ENCODE data around the gene DGKG. TPM values are rescaled to one million over a fixed set of nuclear protein-coding genes. Genes with fewer than 3 reads are reported as not detected.

DGKG gene
- total and polyA plus RNA-seq, 2 of the 8 experiments (the other 6 are each of a cell fraction or from before 2014, with no cell fraction given) = 0.30 to 0.48 TPM

DNA sequence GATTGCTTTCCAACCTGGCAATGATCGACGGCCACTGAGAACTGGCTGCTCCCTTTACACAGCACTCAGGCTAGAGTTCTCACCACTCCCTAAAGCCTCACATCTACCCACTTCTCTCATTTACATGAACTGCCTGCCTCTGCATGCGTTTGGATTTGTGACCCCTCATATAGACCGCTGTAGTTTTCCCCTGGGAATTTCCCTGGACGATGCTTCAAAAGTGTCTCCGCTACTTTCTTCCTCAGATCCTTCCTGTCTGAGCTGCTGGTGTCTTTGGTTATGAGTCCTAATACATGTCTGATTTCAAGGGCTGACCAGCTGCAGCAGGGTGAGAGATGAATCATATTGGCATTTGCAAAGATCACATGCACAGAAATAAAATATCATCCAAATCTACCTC lies 136.4 kb downstream of the DGKG start:
- Histone ChIP-seq H3K56ac (replicated peaks; ENCODE audit: insufficient read length, low read depth, low read length) (no peak overlapping the region), H3K4me1 (replicated peaks in 1 of 4; ENCODE audit: control insufficient read depth in 3 of 4, insufficient read depth in 4 of 4, low read length in 3 of 4) (peaks cover 0 to 6% (median 0%) of the 10 kb centered on the region in 4 experiments; a peak in 1 of 7 replicates), H2BK20ac (ENCODE audit: low read length) (no peak overlapping the region), H3K79me2 (ENCODE audit: control insufficient read depth in 1 of 2, insufficient read depth in 2 of 2, low read length in 2 of 2) (no peaks in the 10 kb centered on the region), H3K79me1 (ENCODE audit: low read depth, low read length) (no peaks in the 10 kb centered on the region), H3K23ac (ENCODE audit: insufficient read length) (no peak overlapping the region), H4K8ac (ENCODE audit: extremely low read depth, insufficient read depth, low read length) (no peak overlapping the region), H3K36me3 (ENCODE audit: control insufficient read depth in 2 of 4, insufficient read depth in 4 of 4, low read length in 3 of 4) (no peaks in the 10 kb centered on the region), H2BK12ac (ENCODE audit: low read depth, low read length) (no peak overlapping the region), H3K27ac (ENCODE audit: low read depth, low read length) (no peak overlapping the region), H3K4me2 (ENCODE audit: insufficient read depth in 1 of 2, low read depth in 2 of 2, low read length in 2 of 2) (no peak overlapping the region), H3K4ac (replicated peaks; ENCODE audit: insufficient read length, low read depth, low read length) (no peak overlapping the region), H2AK5ac (ENCODE audit: low read depth, low read length) (no peak overlapping the region), H3K27me3 (replicated peaks in 1 of 4; ENCODE audit: control insufficient read depth in 3 of 4, extremely low read depth in 1 of 4, insufficient read depth in 3 of 4, low read length in 3 of 4) (peaks cover 0 to 2% (median 0%) of the 10 kb centered on the region in 4 experiments; a peak in 1 of 7 replicates), H3K23me2 (ENCODE audit: low read depth, low read length) (no peaks in the 10 kb centered on the region), H3K18ac (ENCODE audit: extremely low read depth, low read length) (no peak overlapping the region), H2AFZ (ENCODE audit: low read length) (no peak overlapping the region), H3K9me3 (ENCODE audit: insufficient read depth in 2 of 2, low read depth in 1 of 2, low read length in 1 of 2) (no peaks in the 10 kb centered on the region), H4K5ac (ENCODE audit: insufficient read length, low read depth, low read length) (no peak overlapping the region), H3K9ac (replicated peaks in 1 of 4; ENCODE audit: extremely low read depth in 1 of 4, low read depth in 3 of 4, low read length in 3 of 4) (no peak overlapping the region), H2BK5ac (ENCODE audit: low read depth, low read length) (no peak overlapping the region), H2BK15ac (ENCODE audit: low read length) (no peak overlapping the region), H3K4me3 (ENCODE audit: extremely low read depth in 1 of 4, insufficient read depth in 2 of 4, low read depth in 3 of 4, low read length in 4 of 4) (no peak overlapping the region), H2BK120ac (replicated peaks; ENCODE audit: low read depth, low read length) (no peak overlapping the region), H4K20me1 (replicated peaks in 1 of 2; ENCODE audit: control insufficient read depth in 1 of 2, insufficient read depth in 2 of 2, low read length in 2 of 2) (no peaks in the 10 kb centered on the region), H3K14ac (ENCODE audit: insufficient read length) (no peak overlapping the region), H4K91ac (replicated peaks; ENCODE audit: insufficient read length, low read length) (no peak overlapping the region)
- FAIRE-seq (no peak), DNase-seq (ENCODE audit: low read depth in 1 of 2, low spot score in 2 of 2) (no peak)
- CTCF ChIA-PET (ENCODE audit: partially characterized antibody) = interaction anchor here (0.8 to 2.7 kb wide), 8 partner anchors 11 to 509 kb away, joined by 3 to 8 read pairs (median 5); no protein-coding TSS in a partner anchor
- 89% methylated on average over 6 of the region's 6 CpGs; no CpG with 5 or more reads in 1 of the 2 experiments for WGBS, 2 experiments (ENCODE audit: extremely low coverage in 1 of 2, insufficient coverage in 1 of 2, insufficient read length in 1 of 2, insufficient replicate concordance in 2 of 2, low coverage in 1 of 2, low lambda C conversion rate in 2 of 2, missing lambda C conversion rate in 1 of 2)
- POLR2A ChIA-PET (ENCODE audit: partially characterized antibody) = interaction anchor here (0.9 kb wide), 1 partner anchor 16 kb away, joined by 3 read pairs; no protein-coding TSS in a partner anchor
- TF ChIP-seq CREB1 (IDR thresholded peaks at IDR 0.05) = no peak
- no peak for TF ChIP-seq JUND (IDR thresholded peaks at IDR 0.05; ENCODE audit: low read length)
- TF ChIP-seq HDAC2 (IDR thresholded peaks at IDR 0.05; ENCODE audit: borderline replicate concordance in 1 of 2, low read depth in 2 of 2, low read length in 2 of 2) = no peak
- no peak for TF ChIP-seq POLR2AphosphoS5 (IDR thresholded peaks at IDR 0.05; ENCODE audit: low read depth, low read length)
- TF ChIP-seq TEAD4 (IDR thresholded peaks at IDR 0.05; ENCODE audit: low read depth, low read length) = no peak
- TF ChIP-seq ASH2L (IDR thresholded peaks at IDR 0.05; ENCODE audit: low read length) = no peak
- TF ChIP-seq CBX5 (IDR thresholded peaks at IDR 0.05; ENCODE audit: low read depth, low read length) = no peak
- no peak for TF ChIP-seq SIN3A (conservative IDR thresholded peaks at IDR 0.05 in 1 of 2, IDR thresholded peaks at IDR 0.05 in 1 of 2; ENCODE audit: low read depth in 1 of 2, low read length in 2 of 2)
- TF ChIP-seq NANOG (IDR thresholded peaks at IDR 0.05; ENCODE audit: insufficient read depth, low read depth, low read length, poor library complexity, severe bottlenecking) = no peak
- TF ChIP-seq E2F6 (IDR thresholded peaks at IDR 0.05) = no peak
- TF ChIP-seq BACH1 (IDR thresholded peaks at IDR 0.05; ENCODE audit: low read length) = no peak
- TF ChIP-seq KDM4A (IDR thresholded peaks at IDR 0.05; ENCODE audit: low read depth, low read length, severe bottlenecking) = no peak
- TF ChIP-seq, protein P1, sequence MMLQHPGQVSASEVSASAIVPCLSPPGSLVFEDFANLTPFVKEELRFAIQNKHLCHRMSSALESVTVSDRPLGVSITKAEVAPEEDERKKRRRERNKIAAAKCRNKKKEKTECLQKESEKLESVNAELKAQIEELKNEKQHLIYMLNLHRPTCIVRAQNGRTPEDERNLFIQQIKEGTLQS (IDR thresholded peaks at IDR 0.05; ENCODE audit: insufficient read depth, low read depth, low read length) = no peak
